Colonic mucosa (tissue), 4 donors: ENCODE measurements around the gene EMX1. TPM values are rescaled to one million over a fixed set of nuclear protein-coding genes. Genes with fewer than 3 reads are reported as not detected.

Experiments
- DNase-seq: peaks from one replicate; pipeline ENCODE4 v3.0.0-alpha.2; 2020
- H3K27ac ChIP-seq: fragments of 200-600 bp; one replicate; pipeline ENCODE4 v1.8.0; 2021
- H3K27me3 ChIP-seq: fragments of 200-600 bp; one replicate; pipeline ENCODE4 v1.8.0; 2021
- H3K36me3 ChIP-seq: fragments of 200-600 bp; one replicate; pipeline ENCODE4 v1.8.0; 2021
- H3K4me1 ChIP-seq: fragments of 200-600 bp; one replicate; pipeline ENCODE4 v1.8.0; 2021; ENCODE audit warnings: mild to moderate bottlenecking
- H3K4me3 ChIP-seq: fragments of 200-600 bp; one replicate; pipeline ENCODE4 v1.8.0; 2021
- H3K9ac ChIP-seq, 2 donors: one replicate each; pipeline ENCODE4 v1.7.0; 2013; ENCODE audit warnings: control low read depth in 2 of 2, low read depth in 2 of 2, low read length in 2 of 2
- H3K9me3 ChIP-seq: fragments of 200-600 bp; one replicate; pipeline ENCODE4 v1.8.0; 2021
- intact Hi-C: fragments of 100-400 bp; cut with DNase I; formaldehyde crosslinking; loops from one replicate; pipeline ENCODE4 v1.14.1; 2022
- total RNA-seq, 2 donors: library from RNA; stranded (reverse); fragmentation: NEBNext Ultra II Directional in 1 of 2; extraction: Animal tissue kit (Norgen Biotek cat#: 25700) in 1 of 2; gene quantifications; one replicate each; pipeline ENCODE4 v1.2.1, GENCODE V29; 2021
- TF ChIP-seq, protein P1 (sequence below): fragments of 200-600 bp; IDR thresholded peaks from one replicate; pipeline ENCODE4 v1.8.0; 2022; ENCODE audit warnings: antibody characterized with exemption, mild to moderate bottlenecking
- donor health status: healthy.
- donor health status: DM: no; HTN: no; CAD: no.
- donor health status: DM: no; HTN: no; CAD: no.

Gene EMX1
- total RNA-seq, 2 donors from 2014 or later = 1.1 to 2.0 TPM

DNA sequence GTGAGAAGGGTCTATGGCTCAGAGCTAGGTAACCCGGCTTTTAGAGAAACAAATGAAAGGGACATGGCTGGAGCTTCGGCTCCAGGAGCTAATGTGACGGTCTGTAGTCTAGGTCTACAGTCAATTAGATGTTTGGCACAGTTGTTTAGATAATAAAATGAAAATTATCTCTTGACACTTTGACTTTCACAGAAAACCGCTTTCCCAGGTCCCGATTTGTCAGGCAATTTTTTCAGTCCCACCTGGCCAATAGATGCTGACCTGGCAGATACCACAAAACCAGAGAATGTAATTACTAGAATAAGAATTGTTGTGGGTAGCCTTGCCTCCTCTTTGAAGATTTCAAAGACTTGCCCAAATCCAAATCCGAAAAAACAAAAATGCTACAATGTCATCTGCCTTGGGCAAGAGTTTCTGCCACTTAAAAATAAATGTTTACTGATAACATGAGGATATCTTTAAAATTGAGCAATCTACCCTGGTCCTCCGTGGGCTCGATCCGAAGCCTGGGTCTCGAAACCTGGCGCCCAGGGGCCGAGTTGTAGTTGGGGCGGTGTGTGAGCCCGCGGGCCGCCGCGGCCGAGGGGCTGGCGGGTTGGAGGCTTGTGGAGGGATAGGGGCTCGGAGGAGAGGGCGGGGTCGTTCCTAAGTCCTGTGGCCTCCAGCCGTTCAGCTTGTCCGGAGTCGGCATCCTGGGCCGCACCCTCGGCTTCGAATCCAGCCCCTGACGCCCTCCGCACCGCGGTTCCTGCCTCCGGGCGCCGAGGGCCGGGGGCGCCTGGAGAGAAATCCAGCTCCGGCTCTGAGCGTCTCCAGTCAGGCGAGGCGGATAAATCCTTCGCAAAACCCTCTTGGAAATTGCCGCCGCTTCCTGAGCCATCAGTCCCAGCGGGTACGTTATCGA is 2.3 kb downstream of the EMX1 start:
- Histone ChIP-seq H3K36me3 (no peaks in the 10 kb centered on the region), H3K27ac (no peak overlapping the region), H3K4me1 (peaks cover 43% of the 10 kb centered on the region), H3K27me3 (peaks cover 93% of the 10 kb centered on the region), H3K9ac (no peak overlapping the region), H3K9me3 (no peaks in the 10 kb centered on the region), H3K4me3 (no peak overlapping the region)
- intact Hi-C loops = no loop called here
- TF ChIP-seq, protein P1, sequence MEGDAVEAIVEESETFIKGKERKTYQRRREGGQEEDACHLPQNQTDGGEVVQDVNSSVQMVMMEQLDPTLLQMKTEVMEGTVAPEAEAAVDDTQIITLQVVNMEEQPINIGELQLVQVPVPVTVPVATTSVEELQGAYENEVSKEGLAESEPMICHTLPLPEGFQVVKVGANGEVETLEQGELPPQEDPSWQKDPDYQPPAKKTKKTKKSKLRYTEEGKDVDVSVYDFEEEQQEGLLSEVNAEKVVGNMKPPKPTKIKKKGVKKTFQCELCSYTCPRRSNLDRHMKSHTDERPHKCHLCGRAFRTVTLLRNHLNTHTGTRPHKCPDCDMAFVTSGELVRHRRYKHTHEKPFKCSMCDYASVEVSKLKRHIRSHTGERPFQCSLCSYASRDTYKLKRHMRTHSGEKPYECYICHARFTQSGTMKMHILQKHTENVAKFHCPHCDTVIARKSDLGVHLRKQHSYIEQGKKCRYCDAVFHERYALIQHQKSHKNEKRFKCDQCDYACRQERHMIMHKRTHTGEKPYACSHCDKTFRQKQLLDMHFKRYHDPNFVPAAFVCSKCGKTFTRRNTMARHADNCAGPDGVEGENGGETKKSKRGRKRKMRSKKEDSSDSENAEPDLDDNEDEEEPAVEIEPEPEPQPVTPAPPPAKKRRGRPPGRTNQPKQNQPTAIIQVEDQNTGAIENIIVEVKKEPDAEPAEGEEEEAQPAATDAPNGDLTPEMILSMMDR = no peak
- no peak for DNase-seq

DNA sequence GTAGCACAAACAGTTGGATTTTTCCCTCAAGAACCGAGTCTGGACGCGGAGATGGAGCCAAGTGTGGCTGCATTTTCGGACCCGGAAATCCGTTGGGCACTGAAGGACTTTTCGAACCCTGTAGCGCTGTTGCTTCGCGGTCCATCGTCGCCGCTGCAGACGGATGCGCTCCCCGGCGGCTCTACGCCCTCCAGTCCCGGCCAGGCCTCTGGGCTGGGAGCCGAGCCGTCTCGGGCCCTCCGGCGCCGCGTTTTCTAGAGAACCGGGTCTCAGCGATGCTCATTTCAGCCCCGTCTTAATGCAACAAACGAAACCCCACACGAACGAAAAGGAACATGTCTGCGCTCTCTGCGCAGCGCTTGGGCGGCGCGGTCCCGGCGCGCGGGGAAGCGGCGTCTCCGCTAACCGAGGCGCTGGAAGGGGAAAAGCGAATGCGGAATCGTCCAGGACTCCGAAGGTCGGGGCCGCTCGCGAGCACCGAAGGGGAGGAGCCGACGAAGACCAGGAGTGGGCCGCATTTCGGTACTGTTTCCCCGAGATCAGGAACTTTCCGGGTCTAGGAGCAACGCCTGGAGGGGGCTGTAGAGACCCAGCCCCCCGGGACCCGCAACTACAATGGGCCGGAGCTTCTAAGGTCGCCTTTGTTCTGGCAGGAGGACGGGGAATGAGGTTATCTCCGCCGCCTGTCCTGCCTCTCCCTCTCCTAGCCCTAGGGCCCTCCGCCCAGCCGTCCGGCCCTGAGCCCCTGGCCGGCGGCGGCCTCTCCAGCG is 3.2 kb downstream of the EMX1 start:
- Histone ChIP-seq H3K27ac (no peak overlapping the region), H3K36me3 (no peaks in the 10 kb centered on the region), H3K4me1 (peaks cover 41% of the 10 kb centered on the region), H3K9me3 (no peaks in the 10 kb centered on the region), H3K4me3 (no peak overlapping the region), H3K9ac (no peak overlapping the region), H3K27me3 (peaks cover 93% of the 10 kb centered on the region)
- intact Hi-C loops = no loop called here
- DNase-seq = peak; percentile 19
- TF ChIP-seq, protein P1 = no peak

GRCh38 chr2:72921088-72921851 is 4.0 kb downstream of the EMX1 start:
- Histone ChIP-seq H3K36me3 (no peaks in the 10 kb centered on the region), H3K9ac (no peak overlapping the region), H3K27ac (no peak overlapping the region), H3K4me3 (no peak overlapping the region), H3K27me3 (peaks cover 93% of the 10 kb centered on the region), H3K4me1 (peaks cover 33% of the 10 kb centered on the region), H3K9me3 (no peaks in the 10 kb centered on the region)
- intact Hi-C loops = no loop called here
- TF ChIP-seq, protein P1 = no peak
- DNase-seq = no peak

DNA sequence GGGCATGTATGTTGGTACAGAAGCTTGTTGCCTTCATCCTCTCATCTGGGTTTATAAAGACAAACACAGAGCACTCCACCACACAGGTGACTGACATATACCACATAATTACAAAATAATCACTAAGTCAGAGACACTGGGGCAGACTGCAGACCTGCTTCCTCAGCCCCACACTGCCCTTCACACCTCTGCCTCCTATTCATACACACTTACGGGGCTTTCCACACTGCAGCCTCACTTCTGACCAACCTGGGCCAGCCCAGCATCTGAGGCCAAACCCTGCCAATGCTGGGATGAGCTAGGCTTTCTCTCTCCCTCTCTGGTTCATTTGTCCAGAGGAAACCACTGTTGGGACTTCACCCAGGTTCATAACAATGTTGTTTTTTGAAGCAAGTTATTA is 4.5 kb downstream of the EMX1 start:
- intact Hi-C loops = no loop called here
- DNase-seq = no peak
- TF ChIP-seq, protein P1 = no peak
- Histone ChIP-seq H3K4me3 (no peak overlapping the region), H3K9me3 (no peaks in the 10 kb centered on the region), H3K4me1 (peaks cover 29% of the 10 kb centered on the region), H3K27ac (no peak overlapping the region), H3K36me3 (no peaks in the 10 kb centered on the region), H3K27me3 (peaks cover 95% of the 10 kb centered on the region), H3K9ac (no peak overlapping the region)

GRCh38 chr2:72923833-72924352 is 6.6 kb downstream of the EMX1 start:
- Histone ChIP-seq H3K9ac (no peak overlapping the region), H3K36me3 (no peaks in the 10 kb centered on the region), H3K9me3 (no peaks in the 10 kb centered on the region), H3K4me1 (peaks cover 20% of the 10 kb centered on the region), H3K27me3 (peaks cover 93% of the 10 kb centered on the region), H3K27ac (no peak overlapping the region), H3K4me3 (no peak overlapping the region)
- DNase-seq = peak; percentile 11
- TF ChIP-seq, protein P1 = no peak
- intact Hi-C loops = no loop called here
